ENCODE data around the gene ADCY2. TPM values are rescaled to one million over a fixed set of nuclear protein-coding genes. Genes with fewer than 3 reads are reported as not detected.

The ADCY2 gene
- total RNA-seq, 6 experiments from 2014 or later, result 0.93 TPM; not detected in 5

DNA sequence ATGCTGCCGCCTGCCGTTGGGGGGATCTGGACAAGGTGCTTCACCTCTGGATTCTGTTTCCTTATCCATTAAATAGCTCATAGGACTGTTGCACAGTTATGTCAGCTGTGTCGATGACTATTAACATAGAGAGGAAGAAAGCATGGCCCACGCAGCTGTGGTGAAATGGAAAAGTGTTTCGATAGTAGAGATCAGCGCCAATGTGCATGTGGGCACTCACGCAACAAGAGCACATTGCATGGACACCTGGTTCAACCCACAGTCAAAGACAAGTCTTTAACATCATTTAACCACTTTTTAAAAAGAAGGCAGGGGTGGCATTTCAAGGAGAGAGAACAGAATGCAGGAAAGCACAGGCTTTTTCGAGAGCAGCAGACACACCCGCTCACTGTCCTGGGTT lies 107.6 kb downstream of the ADCY2 start:
- DNase-seq (no peak), ATAC-seq (no peak)
- 63% methylated on average over 9 of the region's 9 CpGs for whole genome bisulfite sequencing (ENCODE audit: insufficient coverage, low coverage, low lambda C conversion rate, missing lambda C conversion rate)
- Histone ChIP-seq H3K9me3 (no peaks in the 10 kb centered on the region), H3K36me3 (no peaks in the 10 kb centered on the region), H3K27ac (no peak overlapping the region), H3K27me3 (no peaks in the 10 kb centered on the region), H3K4me1 (no peaks in the 10 kb centered on the region), H3K4me3 (no peak overlapping the region)
- intact Hi-C loops (cut with DNase I), result no loop called here
- TF ChIP-seq, protein P1, sequence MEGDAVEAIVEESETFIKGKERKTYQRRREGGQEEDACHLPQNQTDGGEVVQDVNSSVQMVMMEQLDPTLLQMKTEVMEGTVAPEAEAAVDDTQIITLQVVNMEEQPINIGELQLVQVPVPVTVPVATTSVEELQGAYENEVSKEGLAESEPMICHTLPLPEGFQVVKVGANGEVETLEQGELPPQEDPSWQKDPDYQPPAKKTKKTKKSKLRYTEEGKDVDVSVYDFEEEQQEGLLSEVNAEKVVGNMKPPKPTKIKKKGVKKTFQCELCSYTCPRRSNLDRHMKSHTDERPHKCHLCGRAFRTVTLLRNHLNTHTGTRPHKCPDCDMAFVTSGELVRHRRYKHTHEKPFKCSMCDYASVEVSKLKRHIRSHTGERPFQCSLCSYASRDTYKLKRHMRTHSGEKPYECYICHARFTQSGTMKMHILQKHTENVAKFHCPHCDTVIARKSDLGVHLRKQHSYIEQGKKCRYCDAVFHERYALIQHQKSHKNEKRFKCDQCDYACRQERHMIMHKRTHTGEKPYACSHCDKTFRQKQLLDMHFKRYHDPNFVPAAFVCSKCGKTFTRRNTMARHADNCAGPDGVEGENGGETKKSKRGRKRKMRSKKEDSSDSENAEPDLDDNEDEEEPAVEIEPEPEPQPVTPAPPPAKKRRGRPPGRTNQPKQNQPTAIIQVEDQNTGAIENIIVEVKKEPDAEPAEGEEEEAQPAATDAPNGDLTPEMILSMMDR (IDR thresholded peaks at IDR 0.05), result no peak
- TF ChIP-seq POLR2A (IDR thresholded peaks at IDR 0.05), result no peak

DNA sequence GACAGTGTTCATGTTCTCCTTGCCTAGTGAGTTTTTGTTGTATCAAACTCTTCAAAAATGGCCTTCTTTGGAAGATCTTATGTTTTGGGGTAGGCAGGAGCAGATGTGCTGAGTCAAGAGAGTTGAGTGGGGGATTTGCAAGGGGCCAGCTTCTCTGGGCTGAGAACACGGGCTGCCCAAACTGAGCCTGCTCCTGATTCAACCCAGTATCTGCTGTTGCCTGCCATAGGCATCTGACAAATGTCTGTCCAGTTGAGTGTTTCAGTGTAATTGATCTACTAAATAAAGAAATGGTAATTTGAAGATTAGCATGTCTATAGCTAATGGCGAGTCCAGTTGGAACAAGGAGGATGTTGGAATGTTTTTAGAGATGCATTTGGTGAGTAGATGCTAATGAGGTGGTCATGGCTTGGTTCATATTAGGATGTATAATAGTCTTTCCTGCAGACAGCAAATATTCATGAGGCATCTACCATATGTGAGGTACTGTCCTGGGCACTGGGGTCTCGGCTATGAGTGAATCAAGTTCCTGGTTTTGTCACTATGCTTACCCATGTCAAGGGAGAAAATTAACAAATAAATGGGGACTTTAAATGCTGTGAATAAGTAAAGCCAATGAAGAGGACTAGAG lies 119.5 kb downstream of the ADCY2 start:
- TF ChIP-seq POLR2A (IDR thresholded peaks at IDR 0.05), result no peak
- TF ChIP-seq, protein P1 (IDR thresholded peaks at IDR 0.05), result no peak
- H3K36me3 ChIP-seq, result no peaks in the 10 kb centered on the region
- H3K27ac ChIP-seq, result no peak overlapping the region
- DNase-seq, result no peak
- no peak for ATAC-seq
- intact Hi-C loops (cut with DNase I), result no loop called here
- no peaks in the 10 kb centered on the region for H3K27me3 ChIP-seq
- no peaks in the 10 kb centered on the region for H3K4me1 ChIP-seq
- 36% methylated on average over 3 of the region's 3 CpGs for WGBS (ENCODE audit: insufficient coverage, low coverage, low lambda C conversion rate, missing lambda C conversion rate)
- H3K9me3 ChIP-seq, result no peaks in the 10 kb centered on the region
- H3K4me3 ChIP-seq, result no peak overlapping the region

DNA sequence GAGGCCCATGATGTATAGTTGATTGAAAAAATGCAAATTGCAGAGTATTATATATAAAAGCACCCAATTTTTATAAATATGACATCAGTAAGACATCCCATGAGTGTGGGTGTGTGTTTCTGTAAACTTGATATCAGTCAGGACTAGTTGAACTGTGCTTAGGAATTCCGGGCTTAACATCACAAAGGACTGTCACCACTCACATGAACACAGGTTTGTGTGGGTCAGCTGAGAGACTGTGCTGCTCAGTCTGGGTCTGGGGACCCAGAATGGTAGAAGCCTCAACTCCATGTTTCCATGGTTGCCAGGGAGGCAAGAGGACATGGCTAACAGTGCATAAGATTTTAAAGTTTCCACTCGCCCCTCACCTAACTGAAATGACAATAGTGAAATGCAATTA lies 120.3 kb downstream of the ADCY2 start:
- H3K4me1 ChIP-seq, result no peaks in the 10 kb centered on the region
- WGBS (ENCODE audit: insufficient coverage, low coverage, low lambda C conversion rate, missing lambda C conversion rate), result 49% methylated on average over 2 of the region's 2 CpGs
- DNase-seq, result no peak
- no peaks in the 10 kb centered on the region for H3K36me3 ChIP-seq
- ATAC-seq, result no peak
- H3K27ac ChIP-seq, result no peak overlapping the region
- no peaks in the 10 kb centered on the region for H3K9me3 ChIP-seq
- H3K4me3 ChIP-seq, result no peak overlapping the region
- intact Hi-C loops (cut with DNase I), result no loop called here
- H3K27me3 ChIP-seq, result no peaks in the 10 kb centered on the region
- no peak for TF ChIP-seq POLR2A (IDR thresholded peaks at IDR 0.05)
- TF ChIP-seq, protein P1 (IDR thresholded peaks at IDR 0.05), result no peak

DNA sequence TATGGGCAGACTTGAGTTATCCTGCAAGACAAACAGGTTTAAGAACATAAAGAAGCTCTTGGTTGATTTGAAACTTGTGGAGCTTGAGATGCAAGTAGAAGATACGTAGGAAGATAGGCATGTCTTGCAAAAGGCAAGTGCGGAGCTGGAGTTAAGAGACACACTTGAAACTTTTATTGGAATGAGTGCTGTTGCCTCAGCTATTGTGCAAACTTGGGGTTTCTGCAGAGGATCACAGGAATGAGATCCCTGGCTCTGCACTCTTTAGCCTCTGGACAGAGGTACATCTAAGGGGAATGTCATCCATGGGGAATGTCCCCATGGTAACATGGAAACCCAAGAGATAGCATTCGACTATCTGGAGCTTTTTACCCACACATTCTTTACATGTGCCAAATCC lies 121.1 kb downstream of the ADCY2 start:
- 31% methylated on average over 3 of the region's 3 CpGs for WGBS (ENCODE audit: insufficient coverage, low coverage, low lambda C conversion rate, missing lambda C conversion rate)
- DNase-seq (no peak), ATAC-seq (no peak)
- no peaks in the 10 kb centered on the region for H3K36me3 ChIP-seq
- no peaks in the 10 kb centered on the region for H3K27me3 ChIP-seq
- no peak overlapping the region for H3K27ac ChIP-seq
- no peaks in the 10 kb centered on the region for H3K9me3 ChIP-seq
- H3K4me3 ChIP-seq, result no peak overlapping the region
- intact Hi-C loops (cut with DNase I), result no loop called here
- TF ChIP-seq, protein P1 (IDR thresholded peaks at IDR 0.05), result no peak
- TF ChIP-seq POLR2A (IDR thresholded peaks at IDR 0.05), result no peak
- no peaks in the 10 kb centered on the region for H3K4me1 ChIP-seq

Measured in right lobe of liver (tissue), 6 donors.